Ascending aorta (tissue), 2 donors: ENCODE results near the gene SORCS2. TPM values are rescaled to one million over a fixed set of nuclear protein-coding genes. Genes with fewer than 3 reads are reported as not detected.

Source experiments
- DNase-seq, 2 donors: peaks; one replicate each; pipeline ENCODE4 v3.0.0-alpha.2; 2019; ENCODE audit warnings: low spot score in 2 of 2
- H3K27ac ChIP-seq, 2 donors: fragments of 200-600 bp; sonication (generic); one replicate each; pipeline ENCODE4 v1.5.1; 2016 to 2017; ENCODE audit warnings: mild to moderate bottlenecking in 1 of 2
- H3K27me3 ChIP-seq: fragments of 200-600 bp; sonication (generic); one replicate; pipeline ENCODE4 v1.5.1; 2017
- H3K36me3 ChIP-seq, 2 donors: fragments of 200-600 bp; sonication (generic); one replicate each; pipeline ENCODE4 v1.5.1; 2016
- H3K4me1 ChIP-seq, 2 donors: fragments of 200-600 bp; sonication (generic); one replicate each; pipeline ENCODE4 v1.5.1; 2016 to 2017; ENCODE audit warnings: mild to moderate bottlenecking in 1 of 2
- H3K4me3 ChIP-seq, 2 donors: fragments of 200-600 bp; sonication (generic); one replicate each; pipeline ENCODE4 v1.5.1; 2016 to 2017; ENCODE audit warnings: mild to moderate bottlenecking in 1 of 2
- H3K9me3 ChIP-seq, 2 donors: fragments of 200-600 bp; sonication (generic); one replicate each; pipeline ENCODE4 v1.5.1; 2016
- CTCF ChIP-seq, 3 experiments: fragments of 200-600 bp in 2 of 3; fragments of 450-650 bp in 1 of 3; sonication (generic) in 2 of 3; IDR thresholded peaks; one replicate each; pipeline ENCODE4 v1.5.1; 2016 to 2019; ENCODE audit warnings: antibody characterized with exemption in 3 of 3, mild to moderate bottlenecking in 1 of 3, moderate library complexity in 1 of 3
- intact Hi-C: fragments of 100-400 bp; cut with DNase I; formaldehyde crosslinking; loops from one replicate; pipeline ENCODE4 v1.15.1; 2023
- total RNA-seq: library from RNA; depleted of rRNA; stranded (reverse); fragments of >200 nt; gene quantifications from one replicate; pipeline ENCODE4 v1.1.0, GENCODE V29; 2016

Gene SORCS2
- total RNA-seq, 1 donor from 2014 or later = 0.32 TPM

GRCh38 chr4:7697821-7698220 lies 505.5 kb downstream of the SORCS2 start:
- no peak for TF ChIP-seq CTCF (IDR thresholded peaks at IDR 0.05)
- no peak overlapping the region for H3K27ac ChIP-seq
- DNase-seq = no peak

DNA sequence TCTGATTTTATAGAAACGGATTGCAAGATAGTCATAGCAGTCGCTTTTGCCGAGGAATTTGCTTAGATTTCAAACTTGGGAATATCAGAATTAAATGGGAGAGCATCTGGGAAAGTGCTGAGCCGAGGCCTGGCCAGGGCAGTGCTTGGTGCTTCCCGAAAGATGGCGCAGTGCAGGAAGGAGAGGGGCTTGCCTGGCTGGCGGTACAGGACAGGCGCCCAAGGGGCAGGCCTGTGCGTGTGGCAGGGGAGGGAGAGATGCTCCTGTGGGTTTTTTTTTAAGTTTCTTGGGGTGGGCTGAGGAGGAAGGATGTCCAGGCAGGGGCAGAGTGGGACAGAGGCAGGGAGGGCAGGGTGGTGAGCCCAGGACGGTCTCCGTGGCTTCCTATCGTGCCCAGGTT lies 506.2 kb downstream of the SORCS2 start:
- intact Hi-C loops = no loop called here
- DNase-seq = no peak
- H3K4me3 ChIP-seq = no peak overlapping the region

More at GRCh38 chr4:7697821-7698220, 505.5 kb downstream of the SORCS2 start:
- H3K4me1 ChIP-seq = no peaks in the 10 kb centered on the region
- no peaks in the 10 kb centered on the region for H3K27me3 ChIP-seq
- no peak overlapping the region for H3K4me3 ChIP-seq
- intact Hi-C loops = no loop called here
- H3K36me3 ChIP-seq = no peaks in the 10 kb centered on the region
- no peaks in the 10 kb centered on the region for H3K9me3 ChIP-seq

DNA sequence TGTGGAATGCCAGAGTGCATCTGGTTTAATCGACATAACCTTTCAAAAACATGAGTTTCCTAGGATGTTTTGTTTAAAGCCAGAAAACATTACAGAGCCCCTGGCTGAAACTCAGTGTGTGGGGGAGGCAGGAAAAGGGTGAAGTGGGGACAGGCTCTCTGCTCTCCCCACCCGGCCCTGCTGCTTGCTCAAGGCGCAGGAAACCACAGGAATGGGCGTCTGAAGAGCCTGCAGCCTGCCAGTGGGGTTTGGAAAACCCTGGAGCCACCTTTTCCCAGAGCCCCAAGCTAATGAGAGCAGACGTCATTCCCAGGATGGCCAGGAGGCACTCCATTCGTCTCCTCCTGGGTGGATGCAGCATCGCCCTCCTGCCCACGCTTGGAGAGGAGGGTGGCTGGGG lies 506.7 kb downstream of the SORCS2 start:
- Histone ChIP-seq H3K4me3 (no peak overlapping the region), H3K4me1 (no peaks in the 10 kb centered on the region), H3K27ac (no peak overlapping the region), H3K36me3 (no peaks in the 10 kb centered on the region), H3K27me3 (no peaks in the 10 kb centered on the region), H3K9me3 (no peaks in the 10 kb centered on the region)
- TF ChIP-seq CTCF (IDR thresholded peaks at IDR 0.05) = no peak
- intact Hi-C loops = no loop called here
- no peak for DNase-seq

More for the DNA sequence above, 506.2 kb downstream of the SORCS2 start:
- H3K36me3 ChIP-seq = no peaks in the 10 kb centered on the region
- H3K4me1 ChIP-seq = no peaks in the 10 kb centered on the region
- no peaks in the 10 kb centered on the region for H3K27me3 ChIP-seq
- no peak overlapping the region for H3K27ac ChIP-seq
- no peaks in the 10 kb centered on the region for H3K9me3 ChIP-seq
- no peak for TF ChIP-seq CTCF (IDR thresholded peaks at IDR 0.05)

DNA sequence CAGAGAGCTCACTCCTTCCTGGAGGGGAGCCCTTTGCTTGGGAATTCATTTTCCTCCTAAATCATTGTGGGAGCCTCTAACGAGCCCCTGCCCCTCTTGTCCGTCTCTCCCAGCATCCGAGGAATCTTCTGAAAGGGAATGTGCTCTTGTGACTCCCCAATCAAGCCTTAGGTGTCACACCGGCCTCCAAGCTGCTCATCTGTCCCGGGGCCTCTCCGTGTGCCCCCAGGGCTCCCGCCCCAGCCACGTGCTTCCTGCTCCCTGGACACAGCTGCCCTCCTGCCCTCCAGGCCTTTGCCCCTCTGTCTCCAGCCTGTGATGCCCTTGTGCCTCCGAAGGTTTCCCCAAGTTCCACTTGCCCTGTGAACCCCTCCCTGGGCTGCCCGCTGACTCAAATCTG lies 507.5 kb downstream of the SORCS2 start:
- no peaks in the 10 kb centered on the region for H3K36me3 ChIP-seq
- no peaks in the 10 kb centered on the region for H3K9me3 ChIP-seq
- H3K4me3 ChIP-seq = no peak overlapping the region
- no peak for TF ChIP-seq CTCF (IDR thresholded peaks at IDR 0.05)
- H3K27me3 ChIP-seq = no peaks in the 10 kb centered on the region
- intact Hi-C loops = no loop called here
- H3K27ac ChIP-seq = no peak overlapping the region
- no peak for DNase-seq
- H3K4me1 ChIP-seq = no peaks in the 10 kb centered on the region

- TF ChIP-seq CTCF (IDR thresholded peaks at IDR 0.05) = no peak
- no peaks in the 10 kb centered on the region for H3K36me3 ChIP-seq
- no peak overlapping the region for H3K27ac ChIP-seq
- no peaks in the 10 kb centered on the region for H3K9me3 ChIP-seq
- no peak overlapping the region for H3K4me3 ChIP-seq
- no peak for DNase-seq
- no peaks in the 10 kb centered on the region for H3K27me3 ChIP-seq
- H3K4me1 ChIP-seq = no peaks in the 10 kb centered on the region
- intact Hi-C loops = no loop called here
Observed at GRCh38 chr4:7700665-7701064, 508.3 kb downstream of the SORCS2 start.
